Activated CD8-positive, alpha-beta T cell treated with anti-CD3 and anti-CD28 coated beads for 36 hours (primary cell): Measurements from ENCODE around the gene LRRC3. TPM values are rescaled to one million over a fixed set of nuclear protein-coding genes. Genes with fewer than 3 reads are reported as not detected.

Source experiments
- ATAC-seq: fragments of 200-7000 bp; cut with Tn5 transposase; one replicate; pipeline ENCODE4 v1.10.0; 2021; ENCODE audit warnings: mild to moderate bottlenecking, moderate library complexity
- CTCF ChIA-PET: fragments of 350-600 bp; sonication (Branson Sonifier 250); formaldehyde crosslinking; loops from one replicate; lab custom pipeline; 2021; ENCODE audit warnings: antibody characterized with exemption; lab: Charles Lee
- POLR2A ChIA-PET: fragments of 350-600 bp; sonication (Branson Sonifier 250); formaldehyde crosslinking; loops from one replicate; lab custom pipeline; 2021; ENCODE audit warnings: antibody characterized with exemption; lab: Charles Lee
- DNase-seq: peaks from one replicate; pipeline ENCODE4 v3.0.0-alpha.2; 2020
- H3K27ac Mint-ChIP-seq: one replicate; pipeline ENCODE4 v1.8.0; 2021; ENCODE audit warnings: mild to moderate bottlenecking, mixed read lengths
- H3K27me3 Mint-ChIP-seq: one replicate; pipeline ENCODE4 v1.8.0; 2021; ENCODE audit warnings: mixed read lengths
- H3K36me3 Mint-ChIP-seq: one replicate; pipeline ENCODE4 v1.8.0; 2021; ENCODE audit warnings: low read depth, mixed read lengths
- H3K4me1 Mint-ChIP-seq: one replicate; pipeline ENCODE4 v1.8.0; 2021; ENCODE audit warnings: low read depth, mixed read lengths
- H3K4me3 Mint-ChIP-seq: one replicate; pipeline ENCODE4 v1.8.0; 2021; ENCODE audit warnings: mild to moderate bottlenecking, moderate library complexity, mixed read lengths
- H3K9me3 Mint-ChIP-seq: one replicate; pipeline ENCODE4 v1.8.0; 2021; ENCODE audit warnings: mixed read lengths
- CTCF ChIP-seq: fragments of 200-600 bp; IDR thresholded peaks from one replicate; pipeline ENCODE4 v1.8.0; 2022; ENCODE audit warnings: antibody characterized with exemption, mild to moderate bottlenecking
- intact Hi-C: fragments of 100-400 bp; cut with micrococcal nuclease; formaldehyde crosslinking; loops from one replicate; pipeline ENCODE4 v1.10.0; 2022
- total RNA-seq, 2 experiments: library from RNA; stranded (reverse); gene quantifications; one replicate each; pipeline ENCODE4 v1.2.3, GENCODE V29; 2021

LRRC3 gene
- total RNA-seq, 2 experiments from 2014 or later = 1.8 to 1.9 TPM

- POLR2A ChIA-PET = interaction anchor here (1.2 kb wide), 1 partner anchor 15 kb away, joined by 3 read pairs; no protein-coding TSS in a partner anchor
- Mint-ChIP-seq H3K27me3 (peaks cover 2% of the 10 kb centered on the region), H3K9me3 (peaks cover 7% of the 10 kb centered on the region), H3K4me3 (peak overlapping the region; percentile 69), H3K27ac (no peak overlapping the region), H3K4me1 (no peaks in the 10 kb centered on the region), H3K36me3 (no peaks in the 10 kb centered on the region)
- intact Hi-C loops = no loop called here
- no peak for TF ChIP-seq CTCF
- ATAC-seq = no peak
- DNase-seq = no peak
- CTCF ChIA-PET = interaction anchor here (0.9 kb wide), 1 partner anchor 31 kb away, joined by 4 read pairs; no protein-coding TSS in a partner anchor
These were observed 1.8 kb downstream of the LRRC3 start for GRCh38 chr21:44456915-44457736.

GRCh38 chr21:44458971-44459711, 3.8 kb downstream of the LRRC3 start:
- intact Hi-C loops = no loop called here
- CTCF ChIA-PET = no interaction called here

GRCh38 chr21:44459712-44460440, 4.6 kb downstream of the LRRC3 start:
- Mint-ChIP-seq H3K27ac (no peak overlapping the region), H3K9me3 (no peaks in the 10 kb centered on the region), H3K27me3 (no peaks in the 10 kb centered on the region), H3K4me1 (no peaks in the 10 kb centered on the region), H3K4me3 (no peak overlapping the region), H3K36me3 (no peaks in the 10 kb centered on the region)
- TF ChIP-seq CTCF = no peak
- CTCF ChIA-PET = no interaction called here
- DNase-seq = no peak
- ATAC-seq = no peak
- intact Hi-C loops = no loop called here
- POLR2A ChIA-PET = no interaction called here

More at GRCh38 chr21:44458971-44459711, 3.8 kb downstream of the LRRC3 start:
- H3K36me3 Mint-ChIP-seq = no peaks in the 10 kb centered on the region
- H3K4me3 Mint-ChIP-seq = no peak overlapping the region
- DNase-seq (no peak), ATAC-seq (no peak)
- H3K9me3 Mint-ChIP-seq = peaks cover 4% of the 10 kb centered on the region
- H3K27me3 Mint-ChIP-seq = no peaks in the 10 kb centered on the region
- POLR2A ChIA-PET = no interaction called here
- H3K4me1 Mint-ChIP-seq = no peaks in the 10 kb centered on the region
- TF ChIP-seq CTCF = no peak
- no peak overlapping the region for H3K27ac Mint-ChIP-seq

- CTCF ChIA-PET = no interaction called here
- POLR2A ChIA-PET = no interaction called here
- no peak for TF ChIP-seq CTCF
- no peak for ATAC-seq
- DNase-seq = no peak
- Mint-ChIP-seq H3K4me1 (no peaks in the 10 kb centered on the region), H3K27me3 (no peaks in the 10 kb centered on the region), H3K27ac (no peak overlapping the region), H3K4me3 (no peak overlapping the region), H3K9me3 (no peaks in the 10 kb centered on the region), H3K36me3 (no peaks in the 10 kb centered on the region)
- intact Hi-C loops = no loop called here
These were observed 5.1 kb downstream of the LRRC3 start for GRCh38 chr21:44460441-44460755.
